ENCODE measurements around the gene SLC23A2.

Gene SLC23A2

DNA sequence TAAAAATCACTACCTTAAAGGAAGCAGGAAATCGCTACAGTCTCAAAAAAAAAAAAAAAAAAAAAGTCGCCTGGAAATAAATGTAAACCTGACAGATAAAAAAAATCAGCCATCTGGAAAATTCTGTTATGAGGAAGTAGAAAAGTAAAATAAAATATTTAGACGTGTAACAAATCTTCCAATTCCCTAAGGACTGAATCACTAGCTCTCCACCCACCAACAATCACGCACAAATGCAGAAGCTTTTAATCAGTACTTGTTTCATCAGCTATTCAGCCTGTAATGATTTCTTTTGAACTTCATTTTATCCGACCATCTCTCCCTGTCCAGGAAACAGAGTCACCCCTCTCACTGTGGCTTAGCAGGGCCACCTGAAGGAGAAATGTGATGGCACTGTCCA, 59.0 kb downstream of the SLC23A2 start:
- no peak for DNase-seq (ENCODE audit: low read depth)
- TF ChIP-seq MYC (IDR thresholded peaks at IDR 0.05; ENCODE audit: low read depth, low read length) = no peak
- no peak for TF ChIP-seq POLR2A (IDR thresholded peaks at IDR 0.05; ENCODE audit: extremely low read depth, insufficient read length)
- TF ChIP-seq, protein P1, sequence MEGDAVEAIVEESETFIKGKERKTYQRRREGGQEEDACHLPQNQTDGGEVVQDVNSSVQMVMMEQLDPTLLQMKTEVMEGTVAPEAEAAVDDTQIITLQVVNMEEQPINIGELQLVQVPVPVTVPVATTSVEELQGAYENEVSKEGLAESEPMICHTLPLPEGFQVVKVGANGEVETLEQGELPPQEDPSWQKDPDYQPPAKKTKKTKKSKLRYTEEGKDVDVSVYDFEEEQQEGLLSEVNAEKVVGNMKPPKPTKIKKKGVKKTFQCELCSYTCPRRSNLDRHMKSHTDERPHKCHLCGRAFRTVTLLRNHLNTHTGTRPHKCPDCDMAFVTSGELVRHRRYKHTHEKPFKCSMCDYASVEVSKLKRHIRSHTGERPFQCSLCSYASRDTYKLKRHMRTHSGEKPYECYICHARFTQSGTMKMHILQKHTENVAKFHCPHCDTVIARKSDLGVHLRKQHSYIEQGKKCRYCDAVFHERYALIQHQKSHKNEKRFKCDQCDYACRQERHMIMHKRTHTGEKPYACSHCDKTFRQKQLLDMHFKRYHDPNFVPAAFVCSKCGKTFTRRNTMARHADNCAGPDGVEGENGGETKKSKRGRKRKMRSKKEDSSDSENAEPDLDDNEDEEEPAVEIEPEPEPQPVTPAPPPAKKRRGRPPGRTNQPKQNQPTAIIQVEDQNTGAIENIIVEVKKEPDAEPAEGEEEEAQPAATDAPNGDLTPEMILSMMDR (IDR thresholded peaks at IDR 0.05; ENCODE audit: low read depth, low read length) = no peak
- TF ChIP-seq, protein P2, sequence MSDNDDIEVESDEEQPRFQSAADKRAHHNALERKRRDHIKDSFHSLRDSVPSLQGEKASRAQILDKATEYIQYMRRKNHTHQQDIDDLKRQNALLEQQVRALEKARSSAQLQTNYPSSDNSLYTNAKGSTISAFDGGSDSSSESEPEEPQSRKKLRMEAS (IDR thresholded peaks at IDR 0.05; ENCODE audit: low read depth, low read length) = no peak
- no peak overlapping the region for H3K4me3 ChIP-seq (ENCODE audit: low read depth, low read length)

DNA sequence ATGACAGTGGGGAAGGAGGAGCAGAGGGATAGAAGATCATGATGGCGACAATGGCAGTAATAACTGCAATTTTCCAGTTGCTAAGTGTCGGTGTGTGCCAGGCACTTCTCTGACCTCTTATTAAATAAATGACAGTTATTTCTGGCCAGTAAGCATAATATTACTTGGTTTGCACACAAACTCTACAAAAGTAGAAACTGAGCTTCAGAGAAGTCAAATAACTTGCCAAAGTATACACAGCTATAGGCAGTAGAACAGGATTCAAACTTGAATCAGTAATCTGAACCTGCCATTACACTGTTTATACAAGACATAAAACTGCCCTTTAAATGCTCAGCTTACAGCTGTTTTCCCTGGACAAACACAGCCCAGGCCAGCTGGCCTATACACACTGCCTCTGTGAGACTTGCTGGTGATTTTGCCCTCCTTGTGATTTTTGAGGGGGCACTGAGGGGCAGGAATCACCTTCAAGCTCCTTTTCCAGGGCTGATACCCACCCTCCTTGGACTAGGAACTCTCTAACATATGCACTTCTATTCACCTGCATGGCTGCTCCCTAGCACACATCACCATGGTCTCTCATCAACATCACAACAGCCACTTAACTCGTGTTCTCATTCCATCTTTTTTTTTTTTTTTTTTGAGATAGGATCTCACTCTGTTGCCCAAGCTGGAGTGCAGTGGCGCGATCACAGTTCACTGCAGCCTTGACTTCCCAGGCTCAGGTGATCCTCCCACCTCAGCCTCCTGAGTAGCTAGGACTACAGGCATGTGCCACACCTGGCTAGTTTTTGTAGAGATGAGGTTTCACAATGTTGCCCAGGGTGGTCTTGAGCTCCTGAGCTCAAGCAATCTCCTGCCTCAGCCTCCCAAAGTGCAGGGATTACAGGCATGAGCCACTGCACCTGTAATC, 63.6 kb downstream of the SLC23A2 start:
- H3K4me3 ChIP-seq (ENCODE audit: low read depth, low read length) = no peak overlapping the region
- DNase-seq (ENCODE audit: low read depth) = no peak
- TF ChIP-seq POLR2A (IDR thresholded peaks at IDR 0.05; ENCODE audit: extremely low read depth, insufficient read length) = no peak
- TF ChIP-seq, protein P2 (IDR thresholded peaks at IDR 0.05; ENCODE audit: low read depth, low read length) = no peak

DNA sequence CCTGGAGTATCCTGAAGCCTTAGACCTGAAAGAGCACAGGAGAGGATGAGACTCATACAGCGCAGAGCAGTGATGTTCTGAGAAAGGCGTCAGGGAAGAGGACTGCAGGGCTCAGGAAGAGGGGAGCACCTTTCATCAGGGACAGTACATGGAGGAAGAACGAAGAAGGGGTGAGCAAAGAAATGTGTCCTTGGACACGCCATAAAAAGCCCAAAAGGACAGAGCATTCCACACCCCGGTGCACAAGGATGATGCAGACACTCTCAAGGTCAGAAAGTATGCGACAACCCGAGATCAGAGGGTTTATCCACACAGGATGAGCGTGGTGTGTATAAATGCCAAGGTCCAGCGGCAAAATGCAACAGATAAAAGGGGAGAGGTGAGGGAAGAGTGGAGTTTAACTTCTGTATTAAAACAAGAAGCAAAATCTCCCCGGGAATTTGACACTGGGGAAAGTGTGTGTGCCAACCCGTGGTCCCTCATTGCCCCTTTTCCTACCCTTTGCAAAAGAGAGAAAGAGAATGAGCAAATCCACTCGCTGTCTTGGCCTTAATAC, 64.4 kb downstream of the SLC23A2 start:
- TF ChIP-seq, protein P2 (IDR thresholded peaks at IDR 0.05; ENCODE audit: low read depth, low read length) = no peak
- no peak for TF ChIP-seq POLR2A (IDR thresholded peaks at IDR 0.05; ENCODE audit: extremely low read depth, insufficient read length)
- no peak for TF ChIP-seq MYC (IDR thresholded peaks at IDR 0.05; ENCODE audit: low read depth, low read length)
- TF ChIP-seq, protein P1 (IDR thresholded peaks at IDR 0.05; ENCODE audit: low read depth, low read length) = no peak
- no peak overlapping the region for H3K4me3 ChIP-seq (ENCODE audit: low read depth, low read length)
- DNase-seq (ENCODE audit: low read depth) = no peak

- TF ChIP-seq, protein P2 (IDR thresholded peaks at IDR 0.05; ENCODE audit: low read depth, low read length) = no peak
- no peak for TF ChIP-seq MYC (IDR thresholded peaks at IDR 0.05; ENCODE audit: low read depth, low read length)
- no peak for TF ChIP-seq POLR2A (IDR thresholded peaks at IDR 0.05; ENCODE audit: extremely low read depth, insufficient read length)
- TF ChIP-seq, protein P1 (IDR thresholded peaks at IDR 0.05; ENCODE audit: low read depth, low read length) = no peak
- no peak overlapping the region for H3K4me3 ChIP-seq (ENCODE audit: low read depth, low read length)
- DNase-seq (ENCODE audit: low read depth) = no peak
These were observed 64.9 kb downstream of the SLC23A2 start for GRCh38 chr20:4936392-4936850.

- no peak for DNase-seq (ENCODE audit: low read depth)
- H3K4me3 ChIP-seq (ENCODE audit: low read depth, low read length) = no peak overlapping the region
- TF ChIP-seq, protein P2 (IDR thresholded peaks at IDR 0.05; ENCODE audit: low read depth, low read length) = no peak
- no peak for TF ChIP-seq MYC (IDR thresholded peaks at IDR 0.05; ENCODE audit: low read depth, low read length)
- TF ChIP-seq, protein P1 (IDR thresholded peaks at IDR 0.05; ENCODE audit: low read depth, low read length) = no peak
- no peak for TF ChIP-seq POLR2A (IDR thresholded peaks at IDR 0.05; ENCODE audit: extremely low read depth, insufficient read length)
These were observed 69.2 kb downstream of the SLC23A2 start for GRCh38 chr20:4932061-4932460.

Measured in NB4 (cell line).